Osteocyte (in vitro differentiated cells): ENCODE measurements around the gene DAP. TPM values are rescaled to one million over a fixed set of nuclear protein-coding genes. Genes with fewer than 3 reads are reported as not detected.

ENCODE experiments used
- DNase-seq: peaks from one replicate; pipeline ENCODE4 v3.0.0; 2021; ENCODE audit warnings: mixed read lengths; ENCODE audit not compliant: unreplicated experiment; ENCODE audit errors: extremely low spot score
- H3K27ac Mint-ChIP-seq: one replicate; pipeline ENCODE4 v1.8.0; 2021; ENCODE audit warnings: mild to moderate bottlenecking, mixed read lengths; ENCODE audit not compliant: unreplicated experiment
- H3K27me3 Mint-ChIP-seq: one replicate; pipeline ENCODE4 v1.8.0; 2021; ENCODE audit warnings: mixed read lengths; ENCODE audit not compliant: unreplicated experiment
- H3K36me3 Mint-ChIP-seq: one replicate; pipeline ENCODE4 v1.8.0; 2021; ENCODE audit warnings: mixed read lengths; ENCODE audit not compliant: unreplicated experiment
- H3K4me1 Mint-ChIP-seq: one replicate; pipeline ENCODE4 v1.8.0; 2021; ENCODE audit warnings: mixed read lengths; ENCODE audit not compliant: unreplicated experiment
- H3K4me3 Mint-ChIP-seq: one replicate; pipeline ENCODE4 v1.8.0; 2021; ENCODE audit warnings: mild to moderate bottlenecking, moderate library complexity, mixed read lengths; ENCODE audit not compliant: unreplicated experiment
- H3K9me3 Mint-ChIP-seq: one replicate; pipeline ENCODE4 v1.8.0; 2021; ENCODE audit warnings: mixed read lengths; ENCODE audit not compliant: unreplicated experiment
- CTCF ChIP-seq: fragments of 200-600 bp; sonication (generic); IDR thresholded peaks from 2 replicates; pipeline ENCODE4 v1.5.0; 2021; ENCODE audit warnings: antibody characterized with exemption, mild to moderate bottlenecking, moderate library complexity
- total RNA-seq: library from RNA; stranded (reverse); gene quantifications from 2 replicates; pipeline ENCODE4 v1.2.1, GENCODE V29; 2021

Gene DAP
- total RNA-seq, 1 donor from 2014 or later: 173 TPM

GRCh38 chr5:10653751-10654400, 107.2 kb downstream of the DAP start:
- Mint-ChIP-seq H3K27me3 (no peaks in the 10 kb centered on the region), H3K4me1 (no peaks in the 10 kb centered on the region), H3K9me3 (no peaks in the 10 kb centered on the region), H3K36me3 (no peaks in the 10 kb centered on the region), H3K27ac (no peak overlapping the region), H3K4me3 (no peak overlapping the region)
- no peak for DNase-seq
- no peak for TF ChIP-seq CTCF

GRCh38 chr5:10653043-10653442, 108.0 kb downstream of the DAP start:
- TF ChIP-seq CTCF: no peak
- DNase-seq: no peak
- Mint-ChIP-seq H3K4me3 (no peak overlapping the region), H3K36me3 (no peaks in the 10 kb centered on the region), H3K27me3 (no peaks in the 10 kb centered on the region), H3K4me1 (no peaks in the 10 kb centered on the region), H3K27ac (no peak overlapping the region), H3K9me3 (no peaks in the 10 kb centered on the region)

- DNase-seq: no peak
- H3K9me3 Mint-ChIP-seq: no peaks in the 10 kb centered on the region
- H3K4me3 Mint-ChIP-seq: no peak overlapping the region
- no peaks in the 10 kb centered on the region for H3K27me3 Mint-ChIP-seq
- H3K36me3 Mint-ChIP-seq: no peaks in the 10 kb centered on the region
- H3K4me1 Mint-ChIP-seq: no peaks in the 10 kb centered on the region
- TF ChIP-seq CTCF: no peak
- H3K27ac Mint-ChIP-seq: no peak overlapping the region
Measured at GRCh38 chr5:10652606-10653005, 108.4 kb downstream of the DAP start.

DNA sequence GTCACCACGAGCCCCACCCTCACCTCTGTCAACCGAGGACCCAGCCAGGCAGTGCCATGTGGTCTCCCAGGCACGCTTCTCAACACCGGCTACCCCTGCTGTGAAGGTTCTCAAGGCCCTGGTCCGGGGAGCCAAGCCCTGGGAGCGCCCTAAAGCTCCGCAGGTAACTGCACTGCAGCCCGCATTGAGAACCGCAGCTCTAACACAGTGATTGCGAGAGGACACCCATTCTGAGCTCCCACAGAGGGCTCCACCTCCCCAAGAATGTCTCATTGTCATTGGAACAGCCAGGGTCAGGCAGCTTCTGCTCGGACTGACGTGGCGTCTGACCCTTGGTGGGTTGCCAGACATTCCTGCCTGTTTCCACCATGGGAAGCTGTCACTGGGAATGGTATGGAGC, 108.9 kb downstream of the DAP start:
- Mint-ChIP-seq H3K27me3 (no peaks in the 10 kb centered on the region), H3K27ac (no peak overlapping the region), H3K36me3 (no peaks in the 10 kb centered on the region), H3K4me1 (no peaks in the 10 kb centered on the region), H3K4me3 (no peak overlapping the region), H3K9me3 (no peaks in the 10 kb centered on the region)
- TF ChIP-seq CTCF: no peak
- no peak for DNase-seq

- H3K36me3 Mint-ChIP-seq: no peaks in the 10 kb centered on the region
- no peaks in the 10 kb centered on the region for H3K4me1 Mint-ChIP-seq
- no peak for TF ChIP-seq CTCF
- H3K27me3 Mint-ChIP-seq: no peaks in the 10 kb centered on the region
- DNase-seq: no peak
- H3K27ac Mint-ChIP-seq: no peak overlapping the region
- no peaks in the 10 kb centered on the region for H3K9me3 Mint-ChIP-seq
- no peak overlapping the region for H3K4me3 Mint-ChIP-seq
Measured at GRCh38 chr5:10649666-10650380, 111.2 kb downstream of the DAP start.
